Progenitor cell of endocrine pancreas (in vitro differentiated cells): Measurements from ENCODE around the gene UBALD2. TPM values are rescaled to one million over a fixed set of nuclear protein-coding genes. Genes with fewer than 3 reads are reported as not detected.
"Not testable (repeated sequence)": the region's sequence is repeated elsewhere in the genome, so short reads cannot be mapped to it uniquely, and the experiment has no call there.

Source experiments
- DNase-seq: peaks from one replicate; pipeline ENCODE4 v3.0.0; 2021; ENCODE audit warnings: low spot score; ENCODE audit not compliant: unreplicated experiment
- H3K27ac Mint-ChIP-seq: 2 replicates; pipeline ENCODE4 v1.8.0; 2021; ENCODE audit warnings: mild to moderate bottlenecking, moderate library complexity, mixed read lengths
- H3K27me3 Mint-ChIP-seq: 2 replicates; pipeline ENCODE4 v1.8.0; 2021; ENCODE audit warnings: mixed read lengths
- H3K36me3 Mint-ChIP-seq: 2 replicates; pipeline ENCODE4 v1.8.0; 2022; ENCODE audit warnings: mixed read lengths; ENCODE audit not compliant: insufficient read depth
- H3K4me1 Mint-ChIP-seq: 2 replicates; pipeline ENCODE4 v1.8.0; 2021; ENCODE audit warnings: low read depth, mixed read lengths
- H3K4me3 Mint-ChIP-seq: 2 replicates; pipeline ENCODE4 v1.8.0; 2021; ENCODE audit warnings: low read depth, mild to moderate bottlenecking, moderate library complexity, mixed read lengths
- H3K9me3 Mint-ChIP-seq: 2 replicates; pipeline ENCODE4 v1.8.0; 2021; ENCODE audit warnings: low read depth, mixed read lengths
- CTCF ChIP-seq: fragments of 200-600 bp; sonication (generic); IDR thresholded peaks from one replicate; pipeline ENCODE4 v1.5.0; 2021; ENCODE audit warnings: antibody characterized with exemption, mild to moderate bottlenecking; ENCODE audit not compliant: unreplicated experiment
- total RNA-seq: library from RNA; stranded (reverse); gene quantifications from 2 replicates; pipeline ENCODE4 v1.2.1, GENCODE V29; 2021

UBALD2 gene
- total RNA-seq, 1 donor from 2014 or later, result 36.3 TPM

- Mint-ChIP-seq H3K36me3 (no peaks in the 10 kb centered on the region), H3K27me3 (peaks cover 6% of the 10 kb centered on the region), H3K27ac (peak overlapping the region; percentile 90), H3K9me3 (no peaks in the 10 kb centered on the region), H3K4me3 (peak overlapping the region; percentile 88), H3K4me1 (peaks cover 34% of the 10 kb centered on the region)
- no peak for TF ChIP-seq CTCF
- no peak for DNase-seq
Measured at GRCh38 chr17:76241691-76242255, 23.4 kb upstream of the UBALD2 start.

GRCh38 chr17:76243826-76244679 is 21.1 kb upstream of the UBALD2 start:
- Mint-ChIP-seq H3K36me3 (no peaks in the 10 kb centered on the region), H3K27me3 (peaks cover 6% of the 10 kb centered on the region), H3K9me3 (no peaks in the 10 kb centered on the region), H3K27ac (no peak overlapping the region), H3K4me3 (no peak overlapping the region), H3K4me1 (peaks cover 23% of the 10 kb centered on the region)
- TF ChIP-seq CTCF, result no peak
- DNase-seq, result no peak

- not testable (repeated sequence) for H3K4me3 Mint-ChIP-seq, DNase-seq, H3K9me3 Mint-ChIP-seq, H3K27ac Mint-ChIP-seq, H3K27me3 Mint-ChIP-seq, H3K36me3 Mint-ChIP-seq
- peaks cover 21% of the 10 kb centered on the region for H3K4me1 Mint-ChIP-seq
Measured at GRCh38 chr17:76244721-76245120, 20.4 kb upstream of the UBALD2 start.

GRCh38 chr17:76246080-76247066 is 18.8 kb upstream of the UBALD2 start:
- Mint-ChIP-seq H3K9me3 (no peaks in the 10 kb centered on the region), H3K27ac (peak overlapping the region; percentile 78), H3K4me3 (no peak overlapping the region), H3K27me3 (peaks cover 6% of the 10 kb centered on the region), H3K36me3 (no peaks in the 10 kb centered on the region), H3K4me1 (peaks cover 15% of the 10 kb centered on the region)
- no peak for DNase-seq
- no peak for TF ChIP-seq CTCF

- Mint-ChIP-seq H3K27ac (no peak overlapping the region), H3K4me3 (no peak overlapping the region), H3K36me3 (no peaks in the 10 kb centered on the region), H3K27me3 (peaks cover 6% of the 10 kb centered on the region), H3K4me1 (peaks cover 20% of the 10 kb centered on the region), H3K9me3 (no peaks in the 10 kb centered on the region)
- no peak for DNase-seq
- no peak for TF ChIP-seq CTCF
Measured at GRCh38 chr17:76247304-76247703, 17.8 kb upstream of the UBALD2 start.
